A673 (cell line): ENCODE results near the gene SEL1L3. TPM values are rescaled to one million over a fixed set of nuclear protein-coding genes. Genes with fewer than 3 reads are reported as not detected.

Source experiments
- BruUV-seq: library from RNA; stranded (reverse); fragments of 400-500 nt; replicated peaks from 2 replicates; lab custom pipeline; 2021; lab: Mats Ljungman, UMichigan
- CTCF ChIA-PET: fragments of 300-600 bp; sonication (Branson Sonifier 250); formaldehyde crosslinking; loops from one replicate; lab custom pipeline; 2022; ENCODE audit warnings: antibody characterized with exemption; lab: Charles Lee
- POLR2A ChIA-PET: fragments of 300-600 bp; sonication (Branson Sonifier 250); formaldehyde crosslinking; loops from one replicate; lab custom pipeline; 2022; ENCODE audit warnings: antibody characterized with exemption; ENCODE audit not compliant: low non-redundant PET; lab: Charles Lee
- DNase-seq: peaks from one replicate; pipeline ENCODE4 v3.0.0-alpha.2; 2015; ENCODE audit warnings: low spot score
- H3K27ac ChIP-seq: fragments of 200-600 bp; sonication (generic); 2 replicates; pipeline ENCODE4 v1.5.1; 2016; ENCODE audit warnings: mixed run types, low read depth, mild to moderate bottlenecking, mixed read lengths, antibody characterized with exemption, low read length; ENCODE audit not compliant: poor library complexity, severe bottlenecking
- H3K27me3 ChIP-seq: fragments of 200-600 bp; sonication (generic); replicated peaks from 2 replicates; pipeline ENCODE4 v1.6.1; 2017; ENCODE audit warnings: mixed run types, low read depth, mild to moderate bottlenecking, mixed read lengths, antibody characterized with exemption, low read length; ENCODE audit not compliant: insufficient read depth, poor library complexity
- H3K36me3 ChIP-seq: fragments of 200-600 bp; sonication (generic); 2 replicates; pipeline ENCODE4 v1.6.1; 2016; ENCODE audit warnings: mixed run types, mild to moderate bottlenecking, mixed read lengths, antibody characterized with exemption, low read length; ENCODE audit not compliant: insufficient read depth, poor library complexity, severe bottlenecking
- H3K4me1 ChIP-seq: fragments of 200-600 bp; sonication (generic); 2 replicates; pipeline ENCODE4 v1.6.1; 2017; ENCODE audit warnings: mixed run types, mild to moderate bottlenecking, mixed read lengths, antibody characterized with exemption, low read length; ENCODE audit not compliant: insufficient read depth, poor library complexity, severe bottlenecking
- H3K4me3 ChIP-seq: fragments of 200-600 bp; sonication (generic); 2 replicates; pipeline ENCODE4 v1.5.1; 2016; ENCODE audit warnings: low read depth, mixed run types, mild to moderate bottlenecking, mixed read lengths, low read length; ENCODE audit not compliant: poor library complexity, severe bottlenecking
- H3K9me3 ChIP-seq: fragments of 200-600 bp; sonication (generic); 2 replicates; pipeline ENCODE4 v1.6.1; 2016; ENCODE audit warnings: mixed run types, low read depth, mild to moderate bottlenecking, mixed read lengths, antibody characterized with exemption, low read length; ENCODE audit not compliant: poor library complexity, severe bottlenecking
- EZH2 ChIP-seq: fragments of 200-600 bp; sonication (generic); IDR thresholded peaks from 2 replicates; pipeline ENCODE4 v1.6.1; 2017; ENCODE audit warnings: borderline replicate concordance, low read depth, mild to moderate bottlenecking, mixed read lengths, antibody characterized with exemption, low read length; ENCODE audit not compliant: poor library complexity, severe bottlenecking
- intact Hi-C: fragments of 100-400 bp; cut with micrococcal nuclease; formaldehyde crosslinking; loops from one replicate; pipeline ENCODE4 v1.10.0; 2022; ENCODE audit not compliant: unreplicated experiment
- total RNA-seq: library from RNA; stranded (reverse); gene quantifications from 2 replicates; pipeline ENCODE4 v1.2.3, GENCODE V29; 2021
- TF ChIP-seq, protein P1 (sequence below): fragments of 300-800, 200-600 bp; sonication (generic); conservative IDR thresholded peaks from 2 replicates; pipeline ENCODE4 v1.5.1; 2017; ENCODE audit warnings: low read depth, mild to moderate bottlenecking, antibody characterized with exemption, low read length, moderate library complexity, mixed read lengths

SEL1L3 gene
- total RNA-seq, 1 experiment from 2014 or later = 40.0 TPM

DNA sequence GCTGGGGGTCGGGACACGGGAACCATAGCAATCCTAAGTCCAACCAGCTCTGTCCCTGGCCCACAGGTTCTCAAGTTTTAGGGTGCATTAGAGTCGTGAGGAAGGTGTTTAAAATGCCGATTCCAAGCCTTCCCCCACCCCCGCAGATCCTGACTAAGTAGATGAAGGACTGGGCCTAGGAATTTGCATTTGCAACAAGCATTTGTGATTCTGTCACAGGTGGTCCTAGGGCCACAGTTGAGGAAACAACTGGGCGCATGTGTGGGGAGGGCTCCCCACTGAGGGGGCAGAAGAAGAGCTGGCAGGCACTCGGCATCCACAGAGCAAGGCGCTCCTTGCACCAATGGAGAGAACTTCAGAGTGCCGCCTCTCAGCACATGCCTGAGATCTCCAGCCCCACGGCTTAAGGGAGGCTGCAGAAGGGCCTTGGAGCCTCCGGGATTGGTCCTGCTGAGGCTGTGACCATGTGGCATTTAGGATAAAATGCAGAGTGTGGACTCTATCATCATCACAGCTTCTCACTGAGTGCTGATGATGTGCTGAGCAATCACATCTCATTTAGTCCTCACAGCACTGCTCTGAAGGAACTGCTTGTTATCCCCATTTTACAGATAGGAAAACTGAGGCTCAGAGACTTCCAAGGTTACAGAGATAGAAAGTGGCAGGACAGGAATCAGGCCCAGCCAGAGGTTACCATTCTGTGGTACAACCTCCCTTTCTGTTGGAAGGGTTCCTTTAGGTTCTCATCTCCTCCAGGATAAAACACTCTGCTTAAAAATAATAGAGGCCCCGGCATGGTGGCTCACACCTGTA is 16.7 kb downstream of the SEL1L3 start:
- ChIA-PET POLR2A (no interaction called here), CTCF (no interaction called here)

GRCh38 chr4:25844961-25845712 is 17.7 kb downstream of the SEL1L3 start:
- POLR2A ChIA-PET = no interaction called here
- H3K4me1 ChIP-seq = no peaks in the 10 kb centered on the region
- intact Hi-C loops = no loop called here
- peaks cover 14% of the 10 kb centered on the region for H3K36me3 ChIP-seq
- CTCF ChIA-PET = no interaction called here
- no TSS peak for BruUV-seq
- no peak overlapping the region for H3K4me3 ChIP-seq
- DNase-seq = no peak
- H3K9me3 ChIP-seq = no peaks in the 10 kb centered on the region
- H3K27me3 ChIP-seq = no peaks in the 10 kb centered on the region
- no peak overlapping the region for H3K27ac ChIP-seq
- no peak for TF ChIP-seq EZH2
- TF ChIP-seq, protein P1, sequence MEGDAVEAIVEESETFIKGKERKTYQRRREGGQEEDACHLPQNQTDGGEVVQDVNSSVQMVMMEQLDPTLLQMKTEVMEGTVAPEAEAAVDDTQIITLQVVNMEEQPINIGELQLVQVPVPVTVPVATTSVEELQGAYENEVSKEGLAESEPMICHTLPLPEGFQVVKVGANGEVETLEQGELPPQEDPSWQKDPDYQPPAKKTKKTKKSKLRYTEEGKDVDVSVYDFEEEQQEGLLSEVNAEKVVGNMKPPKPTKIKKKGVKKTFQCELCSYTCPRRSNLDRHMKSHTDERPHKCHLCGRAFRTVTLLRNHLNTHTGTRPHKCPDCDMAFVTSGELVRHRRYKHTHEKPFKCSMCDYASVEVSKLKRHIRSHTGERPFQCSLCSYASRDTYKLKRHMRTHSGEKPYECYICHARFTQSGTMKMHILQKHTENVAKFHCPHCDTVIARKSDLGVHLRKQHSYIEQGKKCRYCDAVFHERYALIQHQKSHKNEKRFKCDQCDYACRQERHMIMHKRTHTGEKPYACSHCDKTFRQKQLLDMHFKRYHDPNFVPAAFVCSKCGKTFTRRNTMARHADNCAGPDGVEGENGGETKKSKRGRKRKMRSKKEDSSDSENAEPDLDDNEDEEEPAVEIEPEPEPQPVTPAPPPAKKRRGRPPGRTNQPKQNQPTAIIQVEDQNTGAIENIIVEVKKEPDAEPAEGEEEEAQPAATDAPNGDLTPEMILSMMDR = no peak

More for the DNA sequence above, 16.7 kb downstream of the SEL1L3 start:
- H3K4me3 ChIP-seq = no peak overlapping the region
- TF ChIP-seq EZH2 = no peak
- TF ChIP-seq, protein P1 = no peak
- DNase-seq = no peak
- no peak overlapping the region for H3K27ac ChIP-seq
- H3K27me3 ChIP-seq = no peaks in the 10 kb centered on the region
- intact Hi-C loops = no loop called here
- no TSS peak for BruUV-seq
- no peaks in the 10 kb centered on the region for H3K4me1 ChIP-seq
- no peaks in the 10 kb centered on the region for H3K9me3 ChIP-seq
- peaks cover 14% of the 10 kb centered on the region for H3K36me3 ChIP-seq

- H3K27ac ChIP-seq = no peak overlapping the region
- no peak for DNase-seq
- intact Hi-C loops = no loop called here
- CTCF ChIA-PET = no interaction called here
- H3K4me1 ChIP-seq = no peaks in the 10 kb centered on the region
- BruUV-seq = no TSS peak
- TF ChIP-seq, protein P1 = no peak
- no peak for TF ChIP-seq EZH2
- H3K9me3 ChIP-seq = no peaks in the 10 kb centered on the region
- POLR2A ChIA-PET = no interaction called here
- no peaks in the 10 kb centered on the region for H3K27me3 ChIP-seq
- H3K4me3 ChIP-seq = no peak overlapping the region
- H3K36me3 ChIP-seq = peaks cover 14% of the 10 kb centered on the region
Measured at GRCh38 chr4:25843340-25844097, 19.3 kb downstream of the SEL1L3 start.
